Esophagus muscularis mucosa (tissue), 4 donors: ENCODE measurements around the gene RPL10A. TPM values are rescaled to one million over a fixed set of nuclear protein-coding genes. Genes with fewer than 3 reads are reported as not detected.
"Not testable (repeated sequence)": the region's sequence is repeated elsewhere in the genome, so short reads cannot be mapped to it uniquely, and the experiment has no call there.

Source experiments
- DNase-seq: peaks from one replicate; pipeline ENCODE4 v3.0.0-alpha.2; 2017; ENCODE audit errors: extremely low spot score
- H3K27ac ChIP-seq, 4 donors: fragments of 200-600 bp; sonication (generic); replicated peaks in 1 of 4; 1 replicate in 3 of 4; 2 replicates in 1 of 4; pipeline ENCODE4 v1.5.1; 2016 to 2019; ENCODE audit warnings: mild to moderate bottlenecking in 1 of 4
- H3K27me3 ChIP-seq, 4 donors: fragments of 200-600 bp; sonication (generic); one replicate each; pipeline versions ENCODE4 v1.5.1 to v1.6.0; 2016 to 2019
- H3K36me3 ChIP-seq, 4 donors: fragments of 200-600 bp; sonication (generic); one replicate each; pipeline ENCODE4 v1.5.1; 2016 to 2019
- H3K4me1 ChIP-seq, 4 donors: fragments of 200-600 bp; sonication (generic); one replicate each; pipeline ENCODE4 v1.5.1; 2016 to 2019
- H3K4me3 ChIP-seq, 4 donors: fragments of 200-600 bp; sonication (generic); 1 replicate in 2 of 4; 2 replicates in 2 of 4; pipeline ENCODE4 v1.5.1; 2016 to 2019; ENCODE audit warnings: mild to moderate bottlenecking in 4 of 4, moderate library complexity in 1 of 4
- H3K9me3 ChIP-seq, 4 donors: fragments of 200-600 bp; sonication (generic); 1 replicate in 3 of 4; 2 replicates in 1 of 4; pipeline ENCODE4 v1.5.1; 2016 to 2019
- CTCF ChIP-seq, 3 experiments: fragments of 200-600 bp in 2 of 3; fragments of 450-650 bp in 1 of 3; sonication (generic) in 2 of 3; IDR thresholded peaks; one replicate each; pipeline ENCODE4 v1.5.1; 2017 to 2019; ENCODE audit warnings: antibody characterized with exemption in 3 of 3, mild to moderate bottlenecking in 2 of 3, moderate library complexity in 1 of 3
- EP300 ChIP-seq: sonication (generic); formaldehyde crosslinking; IDR thresholded peaks from one replicate; pipeline ENCODE4 v1.6.1; 2017; ENCODE audit warnings: antibody characterized with exemption
- POLR2A ChIP-seq: fragments of 450-650 bp; IDR thresholded peaks from one replicate; pipeline ENCODE4 v1.6.1; 2017; ENCODE audit warnings: antibody characterized with exemption, moderate library complexity, mild to moderate bottlenecking, low read depth
- POLR2AphosphoS5 ChIP-seq, 2 donors: sonication (generic); formaldehyde crosslinking; IDR thresholded peaks; one replicate each; pipeline ENCODE4 v1.6.1; 2017; ENCODE audit warnings: antibody characterized with exemption in 2 of 2
- WGBS: methylation state at CpG from one replicate; pipeline ENCODE4 v1.1.5; 2018; 5-methylcytosine and 5-hydroxymethylcytosine counted together
- intact Hi-C: fragments of 100-400 bp; cut with DNase I; formaldehyde crosslinking; loops from one replicate; pipeline ENCODE4 v1.15.1; 2023
- total RNA-seq, 4 donors: library from RNA; depleted of rRNA; stranded (reverse); fragments of >200 nt; gene quantifications; one replicate each; pipeline versions ENCODE4 v1.1.0 to v1.2.1, GENCODE V29; 2016

The RPL10A gene
- total RNA-seq, 4 donors from 2014 or later: 1,484 to 1,840 (median 1,566) TPM

- intact Hi-C loops: no loop called here
- H3K27me3 ChIP-seq: peaks cover 0 to 63% (median 12%) of the 10 kb centered on the region in 4 donors
- TF ChIP-seq CTCF (IDR thresholded peaks at IDR 0.05): no peak
- TF ChIP-seq EP300: no peak
- TF ChIP-seq POLR2AphosphoS5 (IDR thresholded peaks at IDR 0.05): no peak
- no peak for TF ChIP-seq POLR2A
- H3K9me3 ChIP-seq: no peaks in the 10 kb centered on the region
- WGBS: 15% methylated on average over 26 of the region's 26 CpGs
- H3K4me3 ChIP-seq: peak overlapping the region; percentile 3 to 37 (median 28)
- peaks cover 6 to 12% (median 10%) of the 10 kb centered on the region in 4 donors for H3K4me1 ChIP-seq
- H3K36me3 ChIP-seq: no peaks in the 10 kb centered on the region
- no peak overlapping the region for H3K27ac ChIP-seq
- no peak for DNase-seq
Observed at GRCh38 chr6:35512006-35512405, 43.8 kb downstream of the RPL10A start.

GRCh38 chr6:35512740-35513139, 44.5 kb downstream of the RPL10A start, which contains the start of gene TULP1:
TULP1 (minus strand) TSS chr6:35512896; CDS start chr6:35512858, 38 bp downstream.
- Histone ChIP-seq H3K9me3 (no peaks in the 10 kb centered on the region), H3K4me3 (peak within 1 kb of the TSS; percentile 3 to 37 (median 28)), H3K4me1 (peaks cover 6 to 12% (median 10%) of the 10 kb centered on the region in 4 donors), H3K27me3 (peaks cover 0 to 56% (median 12%) of the 10 kb centered on the region in 4 donors), H3K27ac (no peak within 1 kb of the TSS), H3K36me3 (no peaks in the 10 kb centered on the region)
- TF ChIP-seq CTCF (IDR thresholded peaks at IDR 0.05) (no peak), POLR2A (no peak), EP300 (no peak)
- WGBS: 90% methylated on average over 6 of the region's 10 CpGs
- no peak for DNase-seq
- intact Hi-C loops: no loop called here

- intact Hi-C loops: no loop called here
- 96% methylated on average over 3 of the region's 4 CpGs for WGBS
Observed at GRCh38 chr6:35514587-35514986, 46.4 kb downstream of the RPL10A start.

GRCh38 chr6:35515939-35516338, 47.7 kb downstream of the RPL10A start:
- 88% methylated on average over 5 of the region's 6 CpGs for WGBS
- DNase-seq, H3K27ac ChIP-seq, intact Hi-C loops, H3K4me3 ChIP-seq, H3K36me3 ChIP-seq, H3K9me3 ChIP-seq: not testable (repeated sequence)
- H3K27me3 ChIP-seq: peaks cover 0 to 26% (median 12%) of the 10 kb centered on the region in 4 donors
- H3K4me1 ChIP-seq: peaks cover 6 to 12% (median 10%) of the 10 kb centered on the region in 4 donors

More at GRCh38 chr6:35514587-35514986, 46.4 kb downstream of the RPL10A start:
- Histone ChIP-seq H3K27ac (no peak overlapping the region), H3K4me3 (no peak overlapping the region), H3K27me3 (peaks cover 0 to 39% (median 12%) of the 10 kb centered on the region in 4 donors), H3K4me1 (peaks cover 6 to 12% (median 10%) of the 10 kb centered on the region in 4 donors), H3K36me3 (no peaks in the 10 kb centered on the region), H3K9me3 (no peaks in the 10 kb centered on the region)
- no peak for DNase-seq
- TF ChIP-seq POLR2A (no peak), CTCF (IDR thresholded peaks at IDR 0.05) (no peak), EP300 (no peak), POLR2AphosphoS5 (IDR thresholded peaks at IDR 0.05) (no peak)

- TF ChIP-seq POLR2AphosphoS5 (IDR thresholded peaks at IDR 0.05) (no peak), CTCF (IDR thresholded peaks at IDR 0.05) (no peak), EP300 (no peak), POLR2A (no peak)
- no peaks in the 10 kb centered on the region for H3K9me3 ChIP-seq
- peaks cover 0 to 18% (median 5%) of the 10 kb centered on the region in 4 donors for H3K27me3 ChIP-seq
- WGBS: 74% methylated on average over 6 of the region's 6 CpGs
- no peak overlapping the region for H3K27ac ChIP-seq
- H3K4me1 ChIP-seq: peaks cover 4 to 7% (median 5%) of the 10 kb centered on the region in 4 donors
- intact Hi-C loops: no loop called here
- no peak overlapping the region for H3K4me3 ChIP-seq
- no peak for DNase-seq
- no peaks in the 10 kb centered on the region for H3K36me3 ChIP-seq
Observed at GRCh38 chr6:35516712-35517111, 48.5 kb downstream of the RPL10A start.

- 93% methylated on average over 7 of the region's 7 CpGs for WGBS
- H3K4me1 ChIP-seq, H3K27me3 ChIP-seq, H3K9me3 ChIP-seq, DNase-seq, H3K27ac ChIP-seq, H3K36me3 ChIP-seq, H3K4me3 ChIP-seq, intact Hi-C loops: not testable (repeated sequence)
Observed at GRCh38 chr6:35517978-35518377, 49.8 kb downstream of the RPL10A start.
